Measurements from ENCODE around the gene CD300H.

The CD300H gene

GRCh38 chr17:74567397-74567796, at the start of gene CD300H:
Gene CD300H (minus strand): TSS chr17:74567509.
- Mint-ChIP-seq H3K27ac (peak within 1 kb of the TSS; percentile 3), H3K27me3 (ENCODE audit: low read depth) (peaks cover 41% of the 10 kb centered on the region), H3K4me1 (ENCODE audit: low read depth) (peaks cover 13% of the 10 kb centered on the region), H3K4me3 (no peak within 1 kb of the TSS), H3K36me3 (ENCODE audit: low read depth) (no peaks in the 10 kb centered on the region), H3K9me3 (no peaks in the 10 kb centered on the region)

- no peaks in the 10 kb centered on the region for H3K9me3 Mint-ChIP-seq
- H3K27ac Mint-ChIP-seq, result no peak overlapping the region
- H3K4me3 Mint-ChIP-seq, result no peak overlapping the region
- no peaks in the 10 kb centered on the region for H3K36me3 Mint-ChIP-seq (ENCODE audit: low read depth)
- peaks cover 57% of the 10 kb centered on the region for H3K27me3 Mint-ChIP-seq (ENCODE audit: low read depth)
- H3K4me1 Mint-ChIP-seq (ENCODE audit: low read depth), result peaks cover 7% of the 10 kb centered on the region
Measured at GRCh38 chr17:74616696-74617095, 49.4 kb upstream of the CD300H start.

- no peak overlapping the region for H3K27ac Mint-ChIP-seq
Measured at GRCh38 chr17:74612046-74612445, 44.7 kb upstream of the CD300H start.

GRCh38 chr17:74610108-74610507, 42.8 kb upstream of the CD300H start:
- peaks cover 32% of the 10 kb centered on the region for H3K27me3 Mint-ChIP-seq (ENCODE audit: low read depth)
- H3K9me3 Mint-ChIP-seq, result no peaks in the 10 kb centered on the region
- peaks cover 7% of the 10 kb centered on the region for H3K4me1 Mint-ChIP-seq (ENCODE audit: low read depth)
- H3K4me3 Mint-ChIP-seq, result no peak overlapping the region
- H3K36me3 Mint-ChIP-seq (ENCODE audit: low read depth), result no peaks in the 10 kb centered on the region
- H3K27ac Mint-ChIP-seq, result no peak overlapping the region

More at GRCh38 chr17:74612046-74612445, 44.7 kb upstream of the CD300H start:
- Mint-ChIP-seq H3K4me3 (no peak overlapping the region), H3K27me3 (ENCODE audit: low read depth) (peaks cover 36% of the 10 kb centered on the region), H3K4me1 (ENCODE audit: low read depth) (peaks cover 7% of the 10 kb centered on the region), H3K9me3 (no peaks in the 10 kb centered on the region), H3K36me3 (ENCODE audit: low read depth) (no peaks in the 10 kb centered on the region)

- Mint-ChIP-seq H3K36me3 (ENCODE audit: low read depth) (no peaks in the 10 kb centered on the region), H3K4me3 (no peak overlapping the region), H3K9me3 (no peaks in the 10 kb centered on the region), H3K27ac (no peak overlapping the region), H3K27me3 (ENCODE audit: low read depth) (peaks cover 30% of the 10 kb centered on the region), H3K4me1 (ENCODE audit: low read depth) (peaks cover 7% of the 10 kb centered on the region)
Measured at GRCh38 chr17:74608511-74608910, 41.2 kb upstream of the CD300H start.

GRCh38 chr17:74607221-74607620, 39.9 kb upstream of the CD300H start:
- Mint-ChIP-seq H3K9me3 (no peaks in the 10 kb centered on the region), H3K4me1 (ENCODE audit: low read depth) (peaks cover 5% of the 10 kb centered on the region), H3K36me3 (ENCODE audit: low read depth) (no peaks in the 10 kb centered on the region), H3K4me3 (no peak overlapping the region), H3K27ac (no peak overlapping the region), H3K27me3 (ENCODE audit: low read depth) (peaks cover 33% of the 10 kb centered on the region)

- Mint-ChIP-seq H3K9me3 (no peaks in the 10 kb centered on the region), H3K4me3 (no peak overlapping the region), H3K4me1 (ENCODE audit: low read depth) (peaks cover 4% of the 10 kb centered on the region), H3K27ac (no peak overlapping the region), H3K27me3 (ENCODE audit: low read depth) (peaks cover 30% of the 10 kb centered on the region), H3K36me3 (ENCODE audit: low read depth) (no peaks in the 10 kb centered on the region)
Measured at GRCh38 chr17:74606050-74606449, 38.7 kb upstream of the CD300H start.

- no peak overlapping the region for H3K27ac Mint-ChIP-seq
- no peak overlapping the region for H3K4me3 Mint-ChIP-seq
- no peaks in the 10 kb centered on the region for H3K9me3 Mint-ChIP-seq
- peaks cover 36% of the 10 kb centered on the region for H3K27me3 Mint-ChIP-seq (ENCODE audit: low read depth)
- H3K36me3 Mint-ChIP-seq (ENCODE audit: low read depth), result no peaks in the 10 kb centered on the region
- H3K4me1 Mint-ChIP-seq (ENCODE audit: low read depth), result peaks cover 4% of the 10 kb centered on the region
Measured at GRCh38 chr17:74605361-74605760, 38.1 kb upstream of the CD300H start.

GRCh38 chr17:74604761-74605160, 37.5 kb upstream of the CD300H start:
- Mint-ChIP-seq H3K9me3 (no peaks in the 10 kb centered on the region), H3K36me3 (ENCODE audit: low read depth) (no peaks in the 10 kb centered on the region), H3K27me3 (ENCODE audit: low read depth) (peaks cover 42% of the 10 kb centered on the region), H3K4me1 (ENCODE audit: low read depth) (peaks cover 4% of the 10 kb centered on the region), H3K27ac (no peak overlapping the region), H3K4me3 (no peak overlapping the region)

- no peak overlapping the region for H3K4me3 Mint-ChIP-seq
- H3K27ac Mint-ChIP-seq, result no peak overlapping the region
- H3K27me3 Mint-ChIP-seq (ENCODE audit: low read depth), result peaks cover 47% of the 10 kb centered on the region
Measured at GRCh38 chr17:74604200-74604599, 36.9 kb upstream of the CD300H start.

GRCh38 chr17:74603746-74604145, 36.4 kb upstream of the CD300H start:
- Mint-ChIP-seq H3K4me3 (no peak overlapping the region), H3K4me1 (ENCODE audit: low read depth) (peaks cover 9% of the 10 kb centered on the region), H3K36me3 (ENCODE audit: low read depth) (no peaks in the 10 kb centered on the region), H3K9me3 (no peaks in the 10 kb centered on the region), H3K27ac (no peak overlapping the region), H3K27me3 (ENCODE audit: low read depth) (peaks cover 44% of the 10 kb centered on the region)

More at GRCh38 chr17:74604200-74604599, 36.9 kb upstream of the CD300H start:
- no peaks in the 10 kb centered on the region for H3K9me3 Mint-ChIP-seq
- H3K36me3 Mint-ChIP-seq (ENCODE audit: low read depth), result no peaks in the 10 kb centered on the region
- peaks cover 6% of the 10 kb centered on the region for H3K4me1 Mint-ChIP-seq (ENCODE audit: low read depth)

GRCh38 chr17:74603037-74603635, 35.8 kb upstream of the CD300H start:
- Mint-ChIP-seq H3K27me3 (ENCODE audit: low read depth) (peaks cover 46% of the 10 kb centered on the region), H3K36me3 (ENCODE audit: low read depth) (no peaks in the 10 kb centered on the region), H3K9me3 (no peaks in the 10 kb centered on the region), H3K4me3 (no peak overlapping the region), H3K4me1 (ENCODE audit: low read depth) (peaks cover 13% of the 10 kb centered on the region), H3K27ac (no peak overlapping the region)

- H3K27ac Mint-ChIP-seq, result no peak overlapping the region
- H3K9me3 Mint-ChIP-seq, result no peaks in the 10 kb centered on the region
- H3K27me3 Mint-ChIP-seq (ENCODE audit: low read depth), result peaks cover 43% of the 10 kb centered on the region
- H3K4me3 Mint-ChIP-seq, result no peak overlapping the region
- no peaks in the 10 kb centered on the region for H3K36me3 Mint-ChIP-seq (ENCODE audit: low read depth)
- H3K4me1 Mint-ChIP-seq (ENCODE audit: low read depth), result peaks cover 13% of the 10 kb centered on the region
Measured at GRCh38 chr17:74601944-74602572, 34.7 kb upstream of the CD300H start.

GRCh38 chr17:74599448-74599939, 32.2 kb upstream of the CD300H start:
- Mint-ChIP-seq H3K4me1 (ENCODE audit: low read depth) (peaks cover 13% of the 10 kb centered on the region), H3K27me3 (ENCODE audit: low read depth) (peaks cover 43% of the 10 kb centered on the region), H3K27ac (no peak overlapping the region), H3K4me3 (no peak overlapping the region), H3K9me3 (no peaks in the 10 kb centered on the region), H3K36me3 (ENCODE audit: low read depth) (no peaks in the 10 kb centered on the region)

- Mint-ChIP-seq H3K4me1 (ENCODE audit: low read depth) (peaks cover 13% of the 10 kb centered on the region), H3K36me3 (ENCODE audit: low read depth) (no peaks in the 10 kb centered on the region), H3K4me3 (no peak overlapping the region), H3K27me3 (ENCODE audit: low read depth) (peaks cover 43% of the 10 kb centered on the region), H3K27ac (no peak overlapping the region), H3K9me3 (no peaks in the 10 kb centered on the region)
Measured at GRCh38 chr17:74599023-74599399, 31.7 kb upstream of the CD300H start.
